ENCODE data around the gene HBE1.
"Not testable (repeated sequence)": the region's sequence is repeated elsewhere in the genome, so short reads cannot be mapped to it uniquely, and the experiment has no call there.

HBE1 gene

DNA sequence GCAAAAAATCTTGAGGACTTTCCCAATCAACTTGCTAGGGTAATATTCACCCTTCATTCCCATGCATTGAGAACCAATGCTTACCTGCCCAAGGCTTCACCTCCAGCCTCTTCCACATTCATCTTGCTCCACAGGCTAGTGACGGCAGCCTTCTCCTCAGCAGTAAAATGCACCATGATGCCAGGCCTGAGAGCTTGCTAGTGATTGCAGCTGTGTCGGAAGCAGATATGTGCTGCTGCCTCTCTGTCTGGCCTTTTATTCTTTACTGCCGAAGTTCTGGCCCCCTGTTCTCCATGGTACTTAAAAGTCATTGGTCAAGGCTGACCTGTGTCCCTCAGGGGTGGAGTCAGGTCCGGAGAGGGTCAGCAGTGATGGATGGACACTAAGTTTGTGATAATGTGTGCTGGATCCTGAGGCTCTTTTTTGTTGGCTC lies at the start of gene HBE1:
HBE1 (minus strand) TSS at position 231 of the 433 bp plus-strand sequence; CDS start at position 176, 55 bp downstream.
- DNase-seq (ENCODE audit: low read depth): no peak

DNA sequence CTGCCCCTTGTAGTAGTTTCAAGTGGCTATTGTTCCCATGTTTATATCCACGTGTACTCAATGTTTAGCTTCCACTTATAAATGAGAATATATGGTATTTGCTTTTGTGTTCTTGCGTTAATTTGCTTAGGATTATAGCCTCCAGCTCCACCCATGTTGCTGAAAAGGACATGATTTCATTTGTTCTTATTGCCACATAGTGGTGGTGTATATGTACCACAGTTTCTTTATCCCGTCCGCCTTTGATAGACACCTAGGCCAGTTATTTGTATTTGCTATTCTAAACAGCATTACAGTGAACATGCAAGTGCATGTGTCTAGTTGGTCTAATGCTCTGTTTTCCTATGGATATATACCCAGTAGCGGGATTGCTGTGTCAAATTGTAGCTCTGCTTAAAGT lies 47.5 kb upstream of the HBE1 start:
- no peak for DNase-seq (ENCODE audit: low read depth)

DNA sequence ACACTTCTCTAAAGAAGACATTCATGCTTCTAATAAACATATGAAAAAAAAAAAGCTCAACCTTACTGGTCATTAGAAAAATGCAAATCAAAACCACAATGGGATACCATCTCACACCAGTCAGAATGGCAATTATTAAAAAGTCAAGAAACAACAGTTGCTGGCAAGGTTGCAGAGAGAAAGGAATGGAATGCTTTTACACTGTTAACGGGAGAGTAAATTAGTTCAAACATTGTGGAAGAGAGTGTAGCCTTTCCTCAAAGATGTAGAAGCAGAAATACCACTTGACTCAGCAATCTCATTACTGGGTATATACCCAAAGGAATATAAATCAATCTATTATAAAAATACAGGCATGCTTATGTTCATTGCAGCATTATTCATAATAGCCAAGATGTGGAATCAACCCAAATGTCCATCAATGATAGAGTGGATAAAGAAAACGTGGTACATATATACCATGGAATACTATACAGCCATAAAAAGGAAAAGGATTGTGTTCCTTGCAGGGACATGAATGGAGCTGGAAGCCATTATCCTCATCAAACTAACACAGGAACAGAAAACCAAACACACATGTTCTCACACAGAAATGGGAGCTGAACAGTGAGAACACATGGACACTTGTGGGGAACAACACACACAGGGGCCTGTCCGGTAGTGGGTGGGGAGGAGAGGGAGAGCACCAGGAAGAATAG lies 43.7 kb upstream of the HBE1 start:
- not testable (repeated sequence) for DNase-seq (ENCODE audit: low read depth)

DNA sequence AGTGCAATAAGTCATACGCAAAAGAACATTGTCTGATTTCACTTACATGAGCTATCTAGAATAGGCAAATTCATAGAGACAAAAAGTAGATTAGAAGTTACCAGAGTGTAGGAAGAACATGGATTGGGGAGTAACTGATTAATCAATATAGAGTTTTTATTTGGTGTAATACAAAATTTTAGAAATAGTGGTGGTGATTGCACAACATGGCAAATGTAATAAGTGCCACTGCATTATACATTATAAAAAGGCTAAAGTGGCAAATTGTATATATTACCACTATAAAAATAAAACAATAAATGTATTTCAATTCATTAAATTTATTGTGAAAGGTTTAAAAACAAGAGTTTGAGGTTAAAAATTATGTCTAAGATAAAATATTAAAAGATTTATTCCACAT lies 40.7 kb upstream of the HBE1 start:
- no peak for DNase-seq (ENCODE audit: low read depth)

DNA sequence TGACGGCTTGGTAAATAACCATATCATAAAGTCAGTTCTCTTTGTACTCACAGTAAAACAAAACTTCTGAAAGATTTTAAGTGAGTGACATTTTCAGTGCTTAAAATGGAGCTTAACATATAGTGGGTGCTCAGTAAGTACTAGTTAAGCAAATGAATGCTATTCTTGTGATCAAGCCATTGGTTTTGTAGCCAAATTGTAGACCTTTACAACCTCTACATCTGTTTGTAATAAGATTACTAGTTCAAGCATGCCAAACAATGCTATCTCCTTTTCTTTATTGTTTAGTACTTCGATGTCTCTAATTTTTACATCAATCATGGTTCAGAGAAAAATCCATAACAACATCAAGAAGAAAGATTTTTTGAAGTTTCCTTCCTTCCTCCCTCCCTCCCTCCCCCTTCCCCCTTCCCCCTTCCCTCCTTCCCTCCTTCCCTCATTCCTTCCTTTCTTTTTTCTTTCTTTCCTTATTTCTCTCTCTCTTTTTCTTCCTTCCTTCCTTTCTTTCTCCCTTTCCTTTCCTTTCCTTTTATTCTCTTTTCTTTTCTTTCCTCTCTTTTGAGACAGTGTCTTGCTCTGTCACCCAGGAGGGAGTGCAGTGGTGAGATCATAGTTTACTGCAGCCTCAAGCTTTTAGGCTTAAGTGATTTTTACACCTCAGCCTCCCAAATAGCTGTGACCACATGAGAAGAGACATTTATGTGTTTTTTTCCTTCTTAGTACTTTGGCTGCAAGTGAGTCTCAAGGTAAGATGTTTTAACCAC lies 37.7 kb upstream of the HBE1 start:
- no peak for DNase-seq (ENCODE audit: low read depth)

DNA sequence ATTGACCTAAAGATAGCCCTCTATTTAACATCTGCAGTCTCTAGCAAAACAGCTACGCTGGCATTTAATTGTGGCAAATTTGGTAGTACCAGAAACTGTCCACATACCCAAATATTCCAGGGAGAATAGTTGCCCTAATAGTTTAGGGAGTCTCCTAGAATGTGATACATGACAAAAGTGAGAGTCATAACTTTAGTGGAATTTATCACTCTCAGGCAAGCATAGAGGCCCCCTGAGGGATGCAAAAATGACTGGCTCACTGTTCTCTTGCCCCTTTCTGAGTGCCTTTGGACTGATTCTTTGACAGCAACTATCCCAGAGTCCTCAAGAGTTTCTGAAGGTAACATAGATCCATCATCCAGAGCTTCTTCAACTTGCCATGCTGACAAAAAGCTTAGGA lies 34.3 kb upstream of the HBE1 start:
- no peak for DNase-seq (ENCODE audit: low read depth)

DNA sequence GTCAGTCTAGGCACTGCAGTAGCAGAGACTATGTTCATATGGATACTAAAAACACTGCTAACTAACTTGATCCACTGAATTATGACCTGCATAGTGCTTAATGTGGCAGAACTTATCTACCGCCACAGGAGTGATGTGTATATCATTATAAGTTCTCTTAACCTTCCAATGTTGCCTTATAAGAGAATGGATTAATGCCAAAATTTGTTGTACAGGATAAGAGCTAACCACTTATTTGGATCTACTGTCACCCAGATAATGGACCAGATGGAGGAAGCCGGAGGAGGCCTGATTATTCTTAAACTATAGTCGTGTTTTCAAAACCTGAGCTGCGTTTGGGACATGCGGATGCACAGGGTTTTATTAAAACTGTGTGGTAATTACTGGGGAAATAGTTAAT lies 33.9 kb upstream of the HBE1 start:
- DNase-seq (ENCODE audit: low read depth): no peak

DNA sequence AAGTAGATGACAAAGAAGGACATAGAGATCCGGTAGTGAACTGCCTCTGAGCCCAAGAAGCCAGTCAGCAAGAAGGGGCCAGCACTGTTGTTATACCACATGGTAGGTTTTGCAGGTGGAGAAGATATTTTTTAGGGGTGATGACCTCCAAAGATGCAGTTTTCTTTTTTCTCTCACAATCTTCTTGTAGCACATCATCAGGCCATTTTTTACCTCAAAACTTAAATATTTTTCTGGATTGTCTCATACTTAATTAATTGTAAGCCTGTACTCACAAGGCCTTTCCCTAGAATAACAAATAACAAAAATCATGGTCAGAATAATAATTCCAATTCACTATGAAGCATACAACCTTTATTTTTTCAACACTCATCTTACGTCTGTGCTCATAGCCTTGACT lies 32.1 kb upstream of the HBE1 start, which contains the start of gene OR51B4:
OR51B4 (minus strand) TSS at position 101 of the 400 bp plus-strand sequence; CDS start at position 101, 0 bp downstream.
- DNase-seq (ENCODE audit: low read depth): no peak

DNA sequence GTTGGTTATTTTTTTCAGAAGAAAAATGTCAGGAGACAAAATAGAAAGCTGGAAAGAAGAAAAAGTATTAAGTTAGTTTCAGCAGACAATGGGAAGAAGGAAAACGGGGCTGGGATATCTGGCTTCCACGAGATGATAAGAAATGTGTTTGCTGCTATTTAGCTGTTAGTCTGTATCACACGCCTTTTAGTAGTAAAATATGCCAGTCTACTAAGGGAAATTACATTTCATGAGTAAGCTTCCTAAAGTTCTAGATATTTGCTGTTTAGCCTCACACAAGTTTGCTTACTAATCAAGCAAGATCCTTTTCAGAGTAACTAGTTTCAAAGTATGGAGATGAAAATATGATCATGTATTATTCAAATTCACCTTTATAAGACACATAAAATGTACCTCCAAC lies 30.5 kb upstream of the HBE1 start:
- DNase-seq (ENCODE audit: low read depth): no peak

DNA sequence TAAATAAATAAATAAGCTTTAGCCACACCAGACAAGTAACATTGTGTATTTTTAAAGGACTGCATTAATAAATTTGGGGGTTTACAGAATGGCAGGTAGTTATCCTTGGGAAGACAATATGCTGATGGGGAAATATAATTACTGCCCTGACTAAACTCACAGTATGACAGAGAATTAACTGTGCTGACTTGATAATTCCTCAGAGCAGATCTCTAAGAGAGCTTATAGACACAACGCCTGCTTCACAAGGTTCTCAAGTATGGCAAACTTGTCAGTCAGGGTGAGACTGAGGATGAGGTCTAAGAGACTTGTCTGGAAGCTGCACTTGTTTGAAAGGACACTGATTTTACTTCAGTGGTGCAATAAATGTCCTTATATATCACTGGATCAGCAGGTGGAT lies 28.7 kb upstream of the HBE1 start:
- no peak for DNase-seq (ENCODE audit: low read depth)

DNA sequence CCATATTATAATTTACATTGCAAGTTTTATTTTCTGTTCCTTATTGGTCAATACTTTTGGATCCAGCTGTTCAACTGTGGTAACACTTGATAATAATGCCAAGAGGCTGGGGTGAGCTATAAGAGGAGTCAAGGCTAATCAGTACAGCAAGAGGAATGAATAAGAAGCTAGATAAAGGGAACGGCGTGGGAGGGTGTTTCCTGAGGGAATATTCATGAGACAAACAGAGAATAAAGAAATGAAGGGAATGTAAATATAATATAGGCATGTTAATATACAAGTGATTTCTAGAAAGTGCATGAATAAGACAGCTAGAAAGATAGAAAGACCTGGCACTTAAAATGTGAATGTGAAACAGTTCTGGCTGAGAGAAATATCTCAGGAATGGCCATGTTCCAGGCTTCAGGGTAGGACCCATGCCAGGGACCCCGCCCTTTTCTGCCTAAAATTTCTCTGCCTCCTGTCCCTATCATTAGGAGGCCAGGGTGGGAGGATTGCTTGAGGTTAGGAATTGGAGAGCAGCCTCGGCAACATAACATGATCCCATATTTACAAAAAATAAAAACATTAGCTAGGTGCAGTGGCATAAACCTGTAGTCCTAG lies 28.1 kb upstream of the HBE1 start:
- no peak for DNase-seq (ENCODE audit: low read depth)

DNA sequence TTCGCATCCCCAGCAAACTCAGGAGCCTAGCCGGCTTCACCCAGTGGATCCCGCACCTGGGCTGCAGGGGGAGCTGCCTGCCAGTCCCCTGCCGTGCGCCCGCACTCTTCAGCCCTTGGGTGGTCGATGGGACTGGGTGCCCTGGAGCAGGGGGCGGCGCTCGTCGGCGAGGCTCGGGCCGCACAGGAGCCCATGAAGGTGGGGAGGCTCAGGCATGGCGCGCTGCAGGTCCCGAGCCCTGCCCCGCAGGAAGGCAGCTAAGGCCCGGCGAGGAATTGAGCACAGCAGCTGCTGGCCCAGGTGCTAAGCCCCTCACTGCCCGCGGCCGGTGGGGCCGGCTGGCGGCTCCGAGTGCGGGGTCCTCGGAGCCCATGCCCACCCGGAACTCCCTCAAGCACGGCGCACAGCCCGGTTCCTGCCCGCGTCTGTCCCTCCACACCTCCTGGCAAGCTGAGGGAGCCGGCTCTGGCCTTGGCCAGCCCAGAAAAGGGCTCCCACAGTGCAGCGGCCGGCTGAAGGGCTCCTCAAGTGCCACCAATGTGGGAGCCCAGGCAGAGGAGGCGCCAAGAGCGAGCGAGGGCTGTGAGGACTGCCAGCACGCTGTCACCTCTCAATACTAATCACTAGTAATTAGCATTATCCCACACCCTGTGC lies 24.7 kb upstream of the HBE1 start:
- not testable (repeated sequence) for DNase-seq (ENCODE audit: low read depth)

DNA sequence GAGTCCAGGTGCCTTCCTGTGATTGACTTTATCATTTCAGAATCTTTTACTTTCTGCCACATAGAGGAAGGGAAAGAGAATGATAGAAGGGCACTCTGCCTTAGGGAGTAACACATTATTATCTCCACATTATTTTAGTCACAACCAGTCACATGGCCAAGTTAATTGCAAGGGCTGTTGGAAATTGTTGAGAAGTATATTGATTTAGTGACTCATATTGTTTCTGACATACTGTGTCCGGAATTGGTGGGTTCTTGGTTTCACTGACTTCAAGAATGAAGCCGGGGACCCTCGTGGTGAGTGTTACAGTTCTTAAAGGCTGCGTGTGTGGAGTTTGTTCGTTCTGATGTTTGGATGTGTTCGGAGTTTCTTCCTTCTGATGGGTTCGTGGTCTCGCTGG lies 23.3 kb upstream of the HBE1 start:
- no peak for DNase-seq (ENCODE audit: low read depth)

DNA sequence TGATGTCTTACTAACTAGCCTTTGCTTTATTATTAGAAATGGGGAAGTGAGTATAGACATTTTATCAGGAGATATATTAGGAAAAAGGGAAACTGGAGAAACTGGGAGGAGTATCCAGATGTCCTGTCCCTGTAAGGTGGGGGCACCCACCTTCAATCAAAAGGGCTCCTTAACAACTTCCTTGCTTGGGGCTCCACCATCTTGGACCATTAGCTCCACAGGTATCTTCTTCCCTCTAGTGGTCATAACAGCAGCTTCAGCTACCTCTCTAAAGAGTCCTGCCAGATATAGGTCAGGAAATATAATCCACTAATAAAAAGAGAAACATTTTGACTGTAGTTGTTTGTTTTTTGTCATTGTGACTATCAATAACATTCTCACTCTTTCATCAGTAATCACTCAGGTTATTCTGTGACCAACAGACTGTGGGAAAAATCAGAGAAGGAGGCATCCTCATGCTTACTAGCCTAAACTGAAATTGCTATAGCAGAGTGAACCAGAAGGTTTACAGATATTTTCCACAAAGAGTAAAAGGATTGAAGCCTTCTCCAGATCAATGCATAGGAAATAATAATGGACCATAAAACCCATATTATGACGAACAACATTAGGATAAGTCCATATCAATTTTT lies 21.6 kb upstream of the HBE1 start:
- no peak for DNase-seq (ENCODE audit: low read depth)

DNA sequence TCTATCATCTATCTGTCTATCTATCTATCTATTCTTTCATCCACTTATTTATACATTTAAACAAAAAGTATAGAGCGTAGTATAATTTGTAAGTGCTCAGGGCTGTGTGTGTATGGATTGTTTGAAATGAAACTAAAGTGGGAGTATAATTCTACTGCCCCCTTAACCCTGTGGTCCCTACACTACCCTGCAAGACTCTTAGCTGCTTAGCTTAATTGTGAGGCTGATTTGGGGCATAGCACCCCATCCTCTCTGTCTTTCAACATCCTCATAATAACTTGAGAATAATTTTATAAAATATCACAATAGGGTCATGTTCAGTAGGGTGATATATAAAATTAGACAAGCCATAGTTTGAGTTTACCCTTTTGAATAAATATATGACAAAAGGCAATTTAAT lies 20.4 kb upstream of the HBE1 start:
- DNase-seq (ENCODE audit: low read depth): no peak

DNA sequence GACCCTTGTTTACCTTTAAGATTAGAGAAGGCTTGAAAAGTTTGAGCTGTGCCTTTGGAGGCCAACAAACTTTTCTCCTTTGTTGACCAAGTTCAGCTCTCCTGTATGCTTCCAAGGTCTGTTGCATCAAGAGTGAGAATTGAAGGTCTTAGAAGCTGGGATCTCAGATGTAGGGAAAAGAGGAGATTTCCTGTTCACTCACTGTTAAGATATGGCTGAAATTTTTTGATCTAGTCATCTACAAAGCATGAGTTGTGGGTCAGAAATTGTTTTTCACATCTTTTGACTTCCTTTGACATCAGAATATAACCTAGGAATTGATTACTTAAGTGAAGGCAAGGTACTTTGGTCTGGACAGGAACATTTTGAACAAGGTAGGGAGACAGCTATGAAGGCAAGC lies 20.0 kb upstream of the HBE1 start:
- no peak for DNase-seq (ENCODE audit: low read depth)

DNA sequence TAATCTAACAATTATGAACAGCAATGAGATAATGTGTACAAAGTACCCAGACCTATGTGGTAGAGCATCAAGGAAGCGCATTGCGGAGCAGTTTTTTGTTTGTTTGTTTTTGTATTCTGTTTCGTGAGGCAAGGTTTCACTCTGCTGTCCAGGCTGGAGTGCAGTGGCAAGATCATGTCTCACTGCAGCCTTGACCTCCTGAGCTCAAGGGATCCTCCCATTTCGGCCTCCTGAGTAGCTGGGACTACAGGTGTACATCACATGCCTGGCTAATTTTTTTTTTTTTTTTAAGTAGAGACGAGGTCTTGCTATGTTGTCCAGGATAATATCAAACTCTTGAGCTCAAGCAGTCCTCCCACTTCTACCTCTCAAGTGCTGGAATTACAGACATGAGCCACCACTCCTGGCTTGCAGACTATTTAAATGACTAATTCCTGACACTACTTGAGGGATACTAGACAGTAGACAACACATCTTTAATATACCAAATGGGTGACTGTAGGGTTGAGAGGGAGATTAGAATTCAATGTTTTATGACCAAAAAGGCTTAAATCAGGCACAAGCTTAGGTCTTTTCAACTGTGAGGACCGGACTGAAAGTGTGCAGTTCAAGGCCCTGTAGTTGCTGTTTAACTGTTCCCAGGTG lies 19.3 kb upstream of the HBE1 start:
- no peak for DNase-seq (ENCODE audit: low read depth)

DNA sequence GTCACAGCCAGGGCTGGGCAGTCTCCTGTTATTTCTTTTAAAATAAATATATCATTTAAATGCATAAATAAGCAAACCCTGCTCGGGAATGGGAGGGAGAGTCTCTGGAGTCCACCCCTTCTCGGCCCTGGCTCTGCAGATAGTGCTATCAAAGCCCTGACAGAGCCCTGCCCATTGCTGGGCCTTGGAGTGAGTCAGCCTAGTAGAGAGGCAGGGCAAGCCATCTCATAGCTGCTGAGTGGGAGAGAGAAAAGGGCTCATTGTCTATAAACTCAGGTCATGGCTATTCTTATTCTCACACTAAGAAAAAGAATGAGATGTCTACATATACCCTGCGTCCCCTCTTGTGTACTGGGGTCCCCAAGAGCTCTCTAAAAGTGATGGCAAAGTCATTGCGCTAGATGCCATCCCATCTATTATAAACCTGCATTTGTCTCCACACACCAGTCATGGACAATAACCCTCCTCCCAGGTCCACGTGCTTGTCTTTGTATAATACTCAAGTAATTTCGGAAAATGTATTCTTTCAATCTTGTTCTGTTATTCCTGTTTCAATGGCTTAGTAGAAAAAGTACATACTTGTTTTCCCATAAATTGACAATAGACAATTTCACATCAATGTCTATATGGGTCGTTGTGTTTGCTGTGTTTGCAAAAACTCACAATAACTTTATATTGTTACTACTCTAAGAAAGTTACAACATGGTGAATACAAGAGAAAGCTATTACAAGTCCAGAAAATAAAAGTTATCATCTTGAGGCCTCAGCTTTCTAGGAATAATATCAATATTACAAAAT lies 18.6 kb upstream of the HBE1 start:
- DNase-seq (ENCODE audit: low read depth): no peak

DNA sequence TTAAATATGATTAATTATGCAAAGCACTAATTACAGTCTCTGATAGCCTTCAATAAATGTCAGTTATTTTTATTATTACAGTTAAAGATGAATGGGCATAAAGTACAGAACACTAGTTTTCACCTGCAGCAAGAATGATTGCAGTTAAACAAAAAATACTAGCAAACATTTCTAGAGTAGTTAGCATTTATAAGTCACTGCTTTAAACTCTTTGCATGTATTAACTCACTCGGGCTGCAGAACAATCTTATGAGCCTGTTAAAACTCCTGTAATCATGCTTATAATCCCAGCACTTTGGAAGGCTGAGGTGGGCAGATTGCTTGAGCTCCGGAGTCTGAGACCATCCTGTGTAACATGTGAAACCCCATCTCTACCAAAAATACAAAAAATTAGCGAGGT lies 17.2 kb upstream of the HBE1 start:
- DNase-seq (ENCODE audit: low read depth): no peak

DNA sequence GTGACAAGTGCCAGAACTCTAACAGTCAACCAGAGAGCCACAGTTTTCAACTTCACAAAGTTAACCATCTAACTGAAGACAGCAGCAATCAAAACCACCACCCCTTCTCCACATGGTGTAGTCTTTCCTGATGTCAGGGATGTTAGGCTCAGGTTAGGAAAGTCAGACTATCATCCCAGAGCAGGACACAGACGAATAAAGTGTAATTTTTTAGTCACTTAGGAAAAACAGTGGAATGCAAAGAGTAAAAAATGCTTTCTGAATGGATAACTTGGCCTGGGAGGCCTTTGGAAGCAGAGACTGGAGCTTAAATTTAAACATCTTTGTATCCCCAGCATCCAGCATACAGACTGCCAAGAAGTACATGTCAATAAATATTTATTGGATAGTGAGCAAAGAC lies 16.6 kb upstream of the HBE1 start:
- DNase-seq (ENCODE audit: low read depth): no peak

Data from activated T-cell treated with anti-CD3 and anti-CD28 coated beads for 48 hours (primary cell).